Measurements from ENCODE around the gene THBS3. TPM values are rescaled to one million over a fixed set of nuclear protein-coding genes. Genes with fewer than 3 reads are reported as not detected.

THBS3 gene
- total RNA-seq (2014; rRNA removed; shearing (Covaris generic)) (6.9 and 11.1 TPM in 2 replicates), total RNA-seq (2022) (28.7 and 37.1 TPM in 2 replicates), Bru-seq, nascent RNA (percentile 46 among the genes with signal in this experiment), BruChase-seq, experiment 1, labeled RNA remaining after a 6-hour chase (percentile 59 among the genes with signal in this experiment), BruChase-seq, experiment 2, labeled RNA remaining after a 2-hour chase (percentile 52 among the genes with signal in this experiment)
- long read RNA-seq, partial matches to known transcripts, result 3 of 12 reads
- long read RNA-seq, other reads (novel, unspliced or antisense), result 9 of 12 reads

DNA sequence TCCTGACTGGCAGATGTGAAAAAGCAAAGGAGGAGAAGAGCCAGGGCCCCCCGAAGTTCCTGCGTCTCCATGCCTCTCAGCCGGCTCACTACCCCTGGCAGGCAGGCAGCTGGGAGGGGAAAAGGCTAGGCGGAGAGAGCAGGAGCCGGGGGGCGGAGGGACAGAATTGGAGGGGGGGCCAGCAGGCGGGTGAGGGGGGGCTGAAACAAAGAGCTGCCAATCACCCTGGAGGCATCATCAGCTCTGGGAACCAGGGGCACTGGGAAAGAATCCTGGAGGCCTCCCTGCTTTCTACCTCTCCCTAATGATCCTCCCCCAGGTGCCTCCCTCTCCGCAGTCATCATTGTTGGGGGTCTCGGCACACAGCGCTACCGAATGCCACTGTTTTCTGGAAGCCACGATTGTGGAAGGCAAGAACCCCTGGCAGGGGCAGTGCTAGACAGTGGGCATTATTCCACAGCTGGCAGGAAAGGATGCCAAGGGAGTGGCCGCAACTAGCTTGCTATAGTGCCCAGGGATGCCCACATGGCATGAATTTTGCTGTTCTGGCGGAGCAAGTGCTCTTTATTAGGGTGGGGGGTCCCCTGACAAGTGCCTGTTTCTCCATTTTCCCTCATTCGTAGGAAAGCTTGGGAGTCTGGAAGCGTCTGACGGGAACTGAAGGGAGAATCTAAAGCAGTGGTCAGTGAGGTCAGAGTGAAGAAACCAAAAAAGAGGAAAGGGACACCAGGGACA is at the start of gene THBS3:
Gene THBS3, minus strand, starts transcription at position 92 of the 735 bp plus-strand sequence. Its CDS starts 21 bp downstream, at position 71.
- intact Hi-C loops (cut with micrococcal nuclease; ENCODE audit: unreplicated experiment), result loop anchor here (1.0 to 5.0 kb wide), 4 partner anchors 18 to 99 kb away; partner anchors contain the start of genes FDPS and SCAMP3
- POLR2A ChIA-PET, result interaction anchor here (0.6 to 0.8 kb wide), 2 partner anchors 19 to 235 kb away, joined by 3 to 4 read pairs; no protein-coding TSS in a partner anchor
- Histone ChIP-seq H3K4me2 (ENCODE audit: low read length) (peak within 1 kb of the TSS; percentile 90), H4K20me1 (ENCODE audit: insufficient read depth, low read length) (no peaks in the 10 kb centered on the region), H3K9me2 (ENCODE audit: insufficient read depth, low read length) (no peaks in the 10 kb centered on the region), H2AFZ (ENCODE audit: low read length) (peak within 1 kb of the TSS; percentile 64), H3K4me1 (ENCODE audit: insufficient read depth, low read length, poor library complexity, severe bottlenecking) (peaks cover 28% of the 10 kb centered on the region), H3K9me3 (ENCODE audit: low read length) (no peaks in the 10 kb centered on the region), H3K79me2 (ENCODE audit: insufficient read depth, low read depth, low read length) (no peaks in the 10 kb centered on the region), H3K27ac (ENCODE audit: low read depth, low read length, poor library complexity, severe bottlenecking) (peak within 1 kb of the TSS; percentile 77), H3K4me3 (ENCODE audit: low read depth, low read length, poor library complexity, severe bottlenecking) (peak within 1 kb of the TSS; percentile 90), H3K36me3 (ENCODE audit: insufficient read depth, low read length) (no peaks in the 10 kb centered on the region)
- DNase-seq (ENCODE audit: low spot score), result no peak
- CTCF ChIA-PET (ENCODE audit: unreplicated experiment), result interaction anchor here (1.5 to 2.2 kb wide), 2 partner anchors 16 to 35 kb away, joined by 3 to 9 read pairs; partner anchors contain the start of gene KRTCAP2
- TF ChIP-seq, protein P1, sequence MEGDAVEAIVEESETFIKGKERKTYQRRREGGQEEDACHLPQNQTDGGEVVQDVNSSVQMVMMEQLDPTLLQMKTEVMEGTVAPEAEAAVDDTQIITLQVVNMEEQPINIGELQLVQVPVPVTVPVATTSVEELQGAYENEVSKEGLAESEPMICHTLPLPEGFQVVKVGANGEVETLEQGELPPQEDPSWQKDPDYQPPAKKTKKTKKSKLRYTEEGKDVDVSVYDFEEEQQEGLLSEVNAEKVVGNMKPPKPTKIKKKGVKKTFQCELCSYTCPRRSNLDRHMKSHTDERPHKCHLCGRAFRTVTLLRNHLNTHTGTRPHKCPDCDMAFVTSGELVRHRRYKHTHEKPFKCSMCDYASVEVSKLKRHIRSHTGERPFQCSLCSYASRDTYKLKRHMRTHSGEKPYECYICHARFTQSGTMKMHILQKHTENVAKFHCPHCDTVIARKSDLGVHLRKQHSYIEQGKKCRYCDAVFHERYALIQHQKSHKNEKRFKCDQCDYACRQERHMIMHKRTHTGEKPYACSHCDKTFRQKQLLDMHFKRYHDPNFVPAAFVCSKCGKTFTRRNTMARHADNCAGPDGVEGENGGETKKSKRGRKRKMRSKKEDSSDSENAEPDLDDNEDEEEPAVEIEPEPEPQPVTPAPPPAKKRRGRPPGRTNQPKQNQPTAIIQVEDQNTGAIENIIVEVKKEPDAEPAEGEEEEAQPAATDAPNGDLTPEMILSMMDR (conservative IDR thresholded peaks at IDR 0.05; ENCODE audit: low read length), result no peak
- no peak for TF ChIP-seq EZH2phosphoT487 (IDR thresholded peaks at IDR 0.05; ENCODE audit: borderline replicate concordance, low read depth, low read length)
- TSS peak; percentile 61 for BruUV-seq (replicated peaks)

GRCh38 chr1:155256058-155256852 is 48.6 kb upstream of the THBS3 start:
- TSS peak; percentile 67 for BruUV-seq (replicated peaks)
- H3K4me1 ChIP-seq (ENCODE audit: insufficient read depth, low read length, poor library complexity, severe bottlenecking), result peaks cover 31% of the 10 kb centered on the region
- H3K9me3 ChIP-seq (ENCODE audit: low read length), result no peaks in the 10 kb centered on the region
- TF ChIP-seq EZH2phosphoT487 (IDR thresholded peaks at IDR 0.05; ENCODE audit: borderline replicate concordance, low read depth, low read length), result no peak
- TF ChIP-seq, protein P1 (conservative IDR thresholded peaks at IDR 0.05; ENCODE audit: low read length), result no peak
- no peaks in the 10 kb centered on the region for H3K9me2 ChIP-seq (ENCODE audit: insufficient read depth, low read length)
- no peak overlapping the region for H3K4me3 ChIP-seq (ENCODE audit: low read depth, low read length, poor library complexity, severe bottlenecking)
- no peak for DNase-seq (ENCODE audit: low spot score)
- CTCF ChIA-PET (ENCODE audit: unreplicated experiment), result no interaction called here
- no peak overlapping the region for H2AFZ ChIP-seq (ENCODE audit: low read length)
- POLR2A ChIA-PET, result no interaction called here
- peaks cover 44% of the 10 kb centered on the region for H3K36me3 ChIP-seq (ENCODE audit: insufficient read depth, low read length)
- no peaks in the 10 kb centered on the region for H4K20me1 ChIP-seq (ENCODE audit: insufficient read depth, low read length)
- peaks cover 12% of the 10 kb centered on the region; the same call in 1 of the 2 replicates for H3K79me2 ChIP-seq (ENCODE audit: insufficient read depth, low read depth, low read length)
- no peak overlapping the region for H3K27ac ChIP-seq (ENCODE audit: low read depth, low read length, poor library complexity, severe bottlenecking)
- intact Hi-C loops (cut with micrococcal nuclease; ENCODE audit: unreplicated experiment), result no loop called here
- no peak overlapping the region for H3K4me2 ChIP-seq (ENCODE audit: low read length)
